A375 (cell line): ENCODE data around the gene PROCA1. TPM values are rescaled to one million over a fixed set of nuclear protein-coding genes. Genes with fewer than 3 reads are reported as not detected.

Source experiments
- small RNA-seq: library from RNA; depleted of rRNA; stranded (forward); fragments of <200 nt; gene quantifications from one replicate; pipeline ENCODE3, GENCODE V24; 2014
- total RNA-seq: library from RNA; depleted of rRNA; stranded (reverse); fragments of >200 nt; shearing (Covaris generic); gene quantifications from 2 replicates; pipeline ENCODE4 v1.2.3, GENCODE V29; 2014; rRNA removed

The PROCA1 gene
- 7.3 and 10.3 TPM in 2 replicates for total RNA-seq

GRCh38 chr17:28711723-28712031 is at the start of gene PROCA1:
PROCA1 (minus strand) TSS chr17:28711888; CDS start chr17:28711660, 228 bp downstream.

GRCh38 chr17:28743243-28744103 is 31.8 kb upstream of the PROCA1 start, which contains the start of gene TRAF4:
TRAF4 (plus strand) TSS chr17:28744011; CDS start chr17:28744113, 102 bp downstream.

GRCh38 chr17:28728364-28729200 is 16.9 kb upstream of the PROCA1 start, which contains the start of gene NEK8:
NEK8 (plus strand) TSS chr17:28728788; CDS start chr17:28728814, 26 bp downstream.

GRCh38 chr17:28726226-28726626 is 14.5 kb upstream of the PROCA1 start, which contains the start of gene TLCD1:
TLCD1 (minus strand) TSS chr17:28726233; CDS start chr17:28726097, 136 bp downstream.

GRCh38 chr17:28717578-28718332 is 6.1 kb upstream of the PROCA1 start, which contains the start of gene RAB34:
RAB34 (minus strand) TSS chr17:28717868; CDS start chr17:28717266, 602 bp downstream.

GRCh38 chr17:28661635-28662526 is 49.8 kb downstream of the PROCA1 start, which contains the start of the genes SDF2 and SUPT6H:
SDF2 (minus strand) TSS chr17:28661906; CDS start chr17:28661876, 30 bp downstream.
SUPT6H (plus strand) TSS chr17:28662205; CDS start chr17:28673402, 11,197 bp downstream.

Small RNA genes within 50 kb of the gene (small RNA-seq; reads per million reads assigned to genes)
- gene SNORD42A (not detected), gene SNORD42B (not detected), gene SNORD4A (not detected), gene SNORD4B (not detected)

Other genes starting within 250 kb of the PROCA1 start
- not detected in 2 replicates for gene SLC13A2, start 238.2 kb downstream of the PROCA1 start, total RNA-seq
- gene FOXN1, start 205.5 kb downstream of the PROCA1 start, total RNA-seq: 0.11 TPM in 1 of 2 replicates, not detected in the other
- gene UNC119, start 159.3 kb downstream of the PROCA1 start, total RNA-seq: 41.9 and 42.8 TPM in 2 replicates
- 64.5 and 79.7 TPM in 2 replicates for gene PIGS, start 140.4 kb downstream of the PROCA1 start, total RNA-seq
- 116 and 133 TPM in 2 replicates for gene ALDOC, start 135.0 kb downstream of the PROCA1 start, total RNA-seq
- 97.4 and 108 TPM in 2 replicates for gene SPAG5, start 112.9 kb downstream of the PROCA1 start, total RNA-seq
- 6.3 and 7.8 TPM in 2 replicates for gene RSKR, start 97.7 kb downstream of the PROCA1 start, total RNA-seq
- 114 and 124 TPM in 2 replicates for gene BLTP2, start 66.7 kb downstream of the PROCA1 start, total RNA-seq
- gene SDF2, start 50.0 kb downstream of the PROCA1 start, total RNA-seq: 44.1 and 50.7 TPM in 2 replicates
- gene SUPT6H, start 49.7 kb downstream of the PROCA1 start, total RNA-seq: 61.7 and 66.9 TPM in 2 replicates
- gene RAB34, start 6.0 kb upstream of the PROCA1 start, total RNA-seq: 217 and 273 TPM in 2 replicates
- gene RPL23A, start 8.1 kb upstream of the PROCA1 start, total RNA-seq: 965 and 1,132 TPM in 2 replicates
- 16.1 and 18.9 TPM in 2 replicates for gene TLCD1, start 14.3 kb upstream of the PROCA1 start, total RNA-seq
- 2.7 and 3.1 TPM in 2 replicates for gene NEK8, start 16.9 kb upstream of the PROCA1 start, total RNA-seq
- 91.1 and 92.0 TPM in 2 replicates for gene TRAF4, start 32.1 kb upstream of the PROCA1 start, total RNA-seq
- gene FAM222B, start 130.9 kb upstream of the PROCA1 start, total RNA-seq: 10.9 and 11.8 TPM in 2 replicates
- 24.2 and 35.3 TPM in 2 replicates for gene ERAL1, start 143.1 kb upstream of the PROCA1 start, total RNA-seq
- gene FLOT2, start 185.8 kb upstream of the PROCA1 start, total RNA-seq: 36.3 and 39.4 TPM in 2 replicates
- 19.3 and 20.6 TPM in 2 replicates for gene DHRS13, start 191.2 kb upstream of the PROCA1 start, total RNA-seq
- 23.2 and 23.6 TPM in 2 replicates for gene PHF12, start 239.6 kb upstream of the PROCA1 start, total RNA-seq